ENCODE measurements around the gene KLC1.
A peak's percentile ranks its signal among the peaks of the same experiment; 100 is the strongest.

The KLC1 gene

GRCh38 chr14:103703433-103704385 is 74.7 kb downstream of the KLC1 start:
- no peak overlapping the region for H2BK15ac ChIP-seq (ENCODE audit: low read length)
- no peak overlapping the region for H2BK120ac ChIP-seq (ENCODE audit: low read depth, low read length)
- no peak overlapping the region for H3K23ac ChIP-seq (ENCODE audit: low read depth, low read length, poor library complexity)
- no peaks in the 10 kb centered on the region for H3K27me3 ChIP-seq (ENCODE audit: control insufficient read depth in 3 of 3, insufficient read depth in 3 of 3, low read depth in 1 of 3, low read length in 3 of 3)
- DNase-seq (ENCODE audit: low spot score) = no peak
- H2AK5ac ChIP-seq (ENCODE audit: low read depth, low read length) = no peak overlapping the region
- H3K9ac ChIP-seq (ENCODE audit: low read depth, low read length, poor library complexity) = peak overlapping the region; percentile 86
- H3K79me1 ChIP-seq (ENCODE audit: low read depth, low read length) = peaks cover 11% of the 10 kb centered on the region
- H3K18ac ChIP-seq (ENCODE audit: low read length) = no peak overlapping the region
- no peak overlapping the region for H2AFZ ChIP-seq (ENCODE audit: low read length)
- H3K9me3 ChIP-seq (replicated peaks in 1 of 2; ENCODE audit: control insufficient read depth in 2 of 2, insufficient read depth in 1 of 2, low read depth in 1 of 2, low read length in 2 of 2) = no peaks in the 10 kb centered on the region
- peaks cover 65 to 96% of the 10 kb centered on the region in 2 donors for H3K36me3 ChIP-seq (replicated peaks in 1 of 2; ENCODE audit: control insufficient read depth in 2 of 2, insufficient read depth in 2 of 2, low read length in 2 of 2)
- no CpG with 5 or more reads among the region's 24 CpGs for WGBS, 2 donors (ENCODE audit: extremely low coverage in 2 of 2, insufficient read length in 2 of 2, insufficient replicate concordance in 1 of 2)
- H4K91ac ChIP-seq (ENCODE audit: low read depth, low read length, poor library complexity) = no peak overlapping the region
- H3K4me1 ChIP-seq (ENCODE audit: control insufficient read depth in 2 of 2, insufficient read depth in 1 of 2, low read depth in 1 of 2, low read length in 2 of 2) = peaks cover 0 to 29% of the 10 kb centered on the region in 2 donors
- no peak overlapping the region for H3K14ac ChIP-seq (ENCODE audit: low read length)
- no peak overlapping the region for H4K8ac ChIP-seq (ENCODE audit: low read depth, low read length)
- H3K4ac ChIP-seq (ENCODE audit: low read length) = peak overlapping the region; percentile 72
- no peak overlapping the region for H3K27ac ChIP-seq (replicated peaks; ENCODE audit: low read length)
- H2BK5ac ChIP-seq (ENCODE audit: low read length) = no peak overlapping the region
- no peak overlapping the region for H2BK12ac ChIP-seq (ENCODE audit: low read length)
- no peak overlapping the region for H3K4me2 ChIP-seq (ENCODE audit: insufficient read depth, low read length, poor library complexity, severe bottlenecking)
- no peak overlapping the region for H3K4me3 ChIP-seq (ENCODE audit: low read length in 2 of 2)

- no CpG with 5 or more reads among the region's 13 CpGs for WGBS, 2 donors (ENCODE audit: extremely low coverage in 2 of 2, insufficient read length in 2 of 2, insufficient replicate concordance in 1 of 2)
- Histone ChIP-seq H3K79me1 (ENCODE audit: low read depth, low read length) (peaks cover 11% of the 10 kb centered on the region), H3K27me3 (ENCODE audit: control insufficient read depth in 3 of 3, insufficient read depth in 3 of 3, low read depth in 1 of 3, low read length in 3 of 3) (no peaks in the 10 kb centered on the region), H2BK5ac (ENCODE audit: low read length) (no peak overlapping the region), H3K4me2 (ENCODE audit: insufficient read depth, low read length, poor library complexity, severe bottlenecking) (no peak overlapping the region), H4K8ac (ENCODE audit: low read depth, low read length) (peak overlapping the region; percentile 27), H3K9me3 (replicated peaks in 1 of 2; ENCODE audit: control insufficient read depth in 2 of 2, insufficient read depth in 1 of 2, low read depth in 1 of 2, low read length in 2 of 2) (no peaks in the 10 kb centered on the region), H2BK120ac (ENCODE audit: low read depth, low read length) (no peak overlapping the region), H3K4me1 (ENCODE audit: control insufficient read depth in 2 of 2, insufficient read depth in 1 of 2, low read depth in 1 of 2, low read length in 2 of 2) (peaks cover 0 to 29% of the 10 kb centered on the region in 2 donors), H3K27ac (replicated peaks; ENCODE audit: low read length) (no peak overlapping the region), H3K36me3 (replicated peaks in 1 of 2; ENCODE audit: control insufficient read depth in 2 of 2, insufficient read depth in 2 of 2, low read length in 2 of 2) (peaks cover 61 to 96% of the 10 kb centered on the region in 2 donors), H2AK5ac (ENCODE audit: low read depth, low read length) (no peak overlapping the region), H3K18ac (ENCODE audit: low read length) (no peak overlapping the region), H3K4me3 (ENCODE audit: low read length in 2 of 2) (no peak overlapping the region), H2BK15ac (ENCODE audit: low read length) (no peak overlapping the region), H2BK12ac (ENCODE audit: low read length) (no peak overlapping the region), H3K4ac (ENCODE audit: low read length) (peak overlapping the region; percentile 54), H3K9ac (ENCODE audit: low read depth, low read length, poor library complexity) (no peak overlapping the region), H2AFZ (ENCODE audit: low read length) (no peak overlapping the region), H4K91ac (ENCODE audit: low read depth, low read length, poor library complexity) (no peak overlapping the region), H3K14ac (ENCODE audit: low read length) (no peak overlapping the region), H3K23ac (ENCODE audit: low read depth, low read length, poor library complexity) (peak overlapping the region; percentile 8)
- no peak for DNase-seq (ENCODE audit: low spot score)
Measured at GRCh38 chr14:103704708-103705107, 75.7 kb downstream of the KLC1 start.

- Histone ChIP-seq H2BK15ac (ENCODE audit: low read length) (no peak overlapping the region), H3K14ac (ENCODE audit: low read length) (no peak overlapping the region), H3K4ac (ENCODE audit: low read length) (no peak overlapping the region), H3K4me3 (ENCODE audit: low read length in 2 of 2) (no peak overlapping the region), H3K18ac (ENCODE audit: low read length) (no peak overlapping the region), H3K27ac (replicated peaks; ENCODE audit: low read length) (no peak overlapping the region), H2AK5ac (ENCODE audit: low read depth, low read length) (no peak overlapping the region), H3K4me1 (ENCODE audit: control insufficient read depth in 2 of 2, insufficient read depth in 1 of 2, low read depth in 1 of 2, low read length in 2 of 2) (peaks cover 0 to 29% of the 10 kb centered on the region in 2 donors), H3K79me1 (ENCODE audit: low read depth, low read length) (peaks cover 11% of the 10 kb centered on the region), H3K9me3 (replicated peaks in 1 of 2; ENCODE audit: control insufficient read depth in 2 of 2, insufficient read depth in 1 of 2, low read depth in 1 of 2, low read length in 2 of 2) (no peaks in the 10 kb centered on the region), H3K36me3 (replicated peaks in 1 of 2; ENCODE audit: control insufficient read depth in 2 of 2, insufficient read depth in 2 of 2, low read length in 2 of 2) (peaks cover 60 to 96% of the 10 kb centered on the region in 2 donors), H2BK5ac (ENCODE audit: low read length) (no peak overlapping the region), H4K91ac (ENCODE audit: low read depth, low read length, poor library complexity) (no peak overlapping the region), H3K23ac (ENCODE audit: low read depth, low read length, poor library complexity) (peak overlapping the region; percentile 8), H3K9ac (ENCODE audit: low read depth, low read length, poor library complexity) (no peak overlapping the region), H2BK12ac (ENCODE audit: low read length) (no peak overlapping the region), H3K27me3 (ENCODE audit: control insufficient read depth in 3 of 3, insufficient read depth in 3 of 3, low read depth in 1 of 3, low read length in 3 of 3) (no peaks in the 10 kb centered on the region), H2AFZ (ENCODE audit: low read length) (no peak overlapping the region), H4K8ac (ENCODE audit: low read depth, low read length) (no peak overlapping the region), H3K4me2 (ENCODE audit: insufficient read depth, low read length, poor library complexity, severe bottlenecking) (no peak overlapping the region), H2BK120ac (ENCODE audit: low read depth, low read length) (no peak overlapping the region)
- no CpG with 5 or more reads among the region's 15 CpGs for WGBS, 2 donors (ENCODE audit: extremely low coverage in 2 of 2, insufficient read length in 2 of 2, insufficient replicate concordance in 1 of 2)
- no peak for DNase-seq (ENCODE audit: low spot score)
Measured at GRCh38 chr14:103705118-103705503, 76.1 kb downstream of the KLC1 start.

DNA sequence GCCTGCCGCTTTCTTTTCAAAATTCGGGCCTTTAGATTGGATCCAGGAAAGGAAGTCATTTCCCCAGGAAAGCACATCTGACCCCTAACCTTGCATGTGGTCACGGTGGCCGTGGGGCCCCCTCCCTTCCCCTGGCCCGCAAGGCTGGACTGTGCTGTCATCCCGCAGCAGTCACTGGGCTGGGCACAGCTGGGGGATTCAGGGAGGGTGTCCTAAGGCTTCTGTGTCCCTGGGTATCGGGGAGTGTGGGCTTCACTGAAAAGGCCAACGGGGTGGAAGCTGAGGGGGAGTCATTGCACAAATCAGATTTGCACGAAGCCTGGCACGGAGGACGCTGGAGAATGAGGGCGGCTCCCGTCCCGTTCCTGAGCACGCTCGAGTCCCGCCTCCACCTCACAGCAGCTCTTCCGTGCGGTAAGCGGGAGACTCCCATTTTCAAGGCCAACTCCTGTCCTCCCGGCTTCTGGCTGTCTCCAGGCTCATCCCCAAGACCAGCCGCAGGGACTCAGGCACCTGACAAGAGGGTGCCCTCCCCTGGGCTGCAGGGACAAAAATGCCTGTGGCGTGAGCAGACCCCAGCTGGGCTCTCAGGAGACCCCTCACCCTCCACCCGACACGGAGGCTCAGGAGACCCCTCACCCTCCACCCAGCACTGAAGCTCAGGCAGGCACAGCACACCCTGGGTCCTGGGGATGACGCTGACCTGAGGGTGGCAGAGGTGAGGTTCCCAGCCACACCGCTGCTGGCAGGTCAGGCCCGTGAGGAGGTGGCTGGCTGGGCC is 76.7 kb downstream of the KLC1 start:
- Histone ChIP-seq H3K9me3 (replicated peaks in 1 of 2; ENCODE audit: control insufficient read depth in 2 of 2, insufficient read depth in 1 of 2, low read depth in 1 of 2, low read length in 2 of 2) (no peaks in the 10 kb centered on the region), H4K8ac (ENCODE audit: low read depth, low read length) (no peak overlapping the region), H3K18ac (ENCODE audit: low read length) (peak overlapping the region; percentile 44), H3K4me2 (ENCODE audit: insufficient read depth, low read length, poor library complexity, severe bottlenecking) (no peak overlapping the region), H3K9ac (ENCODE audit: low read depth, low read length, poor library complexity) (no peak overlapping the region), H2AK5ac (ENCODE audit: low read depth, low read length) (no peak overlapping the region), H3K36me3 (replicated peaks in 1 of 2; ENCODE audit: control insufficient read depth in 2 of 2, insufficient read depth in 2 of 2, low read length in 2 of 2) (peaks cover 55 to 95% of the 10 kb centered on the region in 2 donors), H2AFZ (ENCODE audit: low read length) (no peak overlapping the region), H3K4me1 (ENCODE audit: control insufficient read depth in 2 of 2, insufficient read depth in 1 of 2, low read depth in 1 of 2, low read length in 2 of 2) (peaks cover under 1 to 29% of the 10 kb centered on the region in 2 donors), H3K23ac (ENCODE audit: low read depth, low read length, poor library complexity) (peak overlapping the region; percentile 92), H3K79me1 (ENCODE audit: low read depth, low read length) (peaks cover 11% of the 10 kb centered on the region), H3K4ac (ENCODE audit: low read length) (no peak overlapping the region), H3K4me3 (ENCODE audit: low read length in 2 of 2) (no peak overlapping the region), H2BK15ac (ENCODE audit: low read length) (no peak overlapping the region), H3K14ac (ENCODE audit: low read length) (no peak overlapping the region), H2BK120ac (ENCODE audit: low read depth, low read length) (no peak overlapping the region), H4K91ac (ENCODE audit: low read depth, low read length, poor library complexity) (no peak overlapping the region), H2BK5ac (ENCODE audit: low read length) (no peak overlapping the region), H2BK12ac (ENCODE audit: low read length) (no peak overlapping the region), H3K27me3 (ENCODE audit: control insufficient read depth in 3 of 3, insufficient read depth in 3 of 3, low read depth in 1 of 3, low read length in 3 of 3) (no peaks in the 10 kb centered on the region), H3K27ac (replicated peaks; ENCODE audit: low read length) (no peak overlapping the region)
- DNase-seq (ENCODE audit: low spot score) = no peak
- WGBS, 2 donors (ENCODE audit: extremely low coverage in 2 of 2, insufficient read length in 2 of 2, insufficient replicate concordance in 1 of 2) = no CpG with 5 or more reads among the region's 28 CpGs

All from neuronal stem cell (in vitro differentiated cells).